ENCODE data around the gene MMEL1. TPM values are rescaled to one million over a fixed set of nuclear protein-coding genes. Genes with fewer than 3 reads are reported as not detected.

Gene MMEL1
- total RNA-seq, 1 donor from 2014 or later, result 3.6 TPM

DNA sequence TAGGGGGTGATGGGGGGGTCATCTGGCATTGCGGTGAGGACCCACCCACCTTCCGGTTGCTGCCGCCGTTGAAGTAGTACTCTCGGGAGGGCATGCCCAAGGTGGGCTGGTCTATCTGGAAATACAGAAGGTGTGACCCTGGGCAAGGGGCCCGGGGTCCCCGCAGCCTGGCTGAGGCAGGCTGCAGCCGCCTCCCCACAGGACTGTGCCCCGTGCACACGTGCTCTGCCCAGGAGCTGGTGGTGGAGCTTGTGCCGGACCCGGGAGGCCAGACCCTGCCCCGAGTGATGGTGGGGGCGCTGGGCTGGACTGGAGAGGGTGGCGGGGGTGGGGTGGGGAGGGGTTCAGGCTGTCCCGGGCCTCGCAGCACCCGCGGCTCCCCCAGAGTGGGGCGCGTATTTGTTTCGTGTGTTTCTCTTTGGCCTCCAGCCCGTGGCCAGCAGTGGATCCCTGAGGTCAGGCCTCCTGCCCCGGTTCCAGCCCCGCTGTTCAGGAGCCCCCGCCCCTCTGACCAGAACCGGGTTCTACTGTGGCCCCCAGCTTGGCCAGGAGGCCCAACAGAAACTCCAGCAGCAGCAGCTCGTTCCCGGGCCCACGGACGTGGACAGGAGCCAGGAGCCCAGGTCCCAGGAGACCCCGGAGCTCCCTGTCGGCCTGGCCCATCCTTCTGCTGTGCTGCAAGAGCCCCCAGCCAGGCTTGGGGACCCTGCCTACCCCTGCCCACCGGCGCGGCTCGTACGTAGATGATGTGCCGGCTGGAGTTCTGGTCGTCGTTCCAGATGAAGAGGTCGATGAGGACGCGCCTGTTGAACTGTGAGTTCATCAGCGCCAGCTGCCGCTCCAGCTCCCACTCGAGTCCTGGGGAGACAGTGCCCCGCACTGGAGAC lies 27.1 kb downstream of the MMEL1 start:
- DNase-seq (ENCODE audit: low read depth in 2 of 2), result no peak

DNA sequence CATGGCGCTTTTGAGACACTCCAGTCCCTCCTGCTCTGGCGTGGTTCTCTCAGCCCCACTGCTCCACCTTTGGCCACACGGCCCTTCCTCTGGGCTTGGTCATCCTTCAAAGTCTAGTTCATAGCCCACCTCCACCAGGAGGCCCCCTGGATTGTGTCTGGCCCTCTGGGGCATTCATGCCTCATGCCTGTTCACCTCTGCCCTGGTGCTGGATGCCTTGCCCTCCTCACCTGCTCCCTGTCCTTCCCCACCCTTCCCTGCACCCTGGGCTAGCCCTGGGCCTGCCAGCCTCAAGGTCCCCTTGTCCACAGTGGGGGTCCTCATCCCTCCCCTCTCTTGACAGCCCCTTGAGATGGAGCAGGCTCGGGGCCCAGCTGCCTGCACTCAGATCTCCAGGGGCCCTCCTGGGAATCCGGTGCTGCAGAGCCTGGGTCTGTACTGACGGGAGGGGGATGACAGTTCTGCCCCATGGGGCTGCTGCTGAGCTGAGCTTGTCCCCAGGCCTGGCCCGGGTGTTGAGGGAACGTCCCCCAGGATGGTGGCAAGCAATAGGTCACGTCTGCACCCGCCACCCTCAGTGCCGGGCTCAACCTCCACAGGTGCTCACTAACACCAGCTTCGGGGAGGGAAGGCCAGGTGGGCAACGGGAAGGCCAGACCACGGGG lies 27.8 kb downstream of the MMEL1 start:
- no peak for DNase-seq (ENCODE audit: low read depth in 2 of 2)

DNA sequence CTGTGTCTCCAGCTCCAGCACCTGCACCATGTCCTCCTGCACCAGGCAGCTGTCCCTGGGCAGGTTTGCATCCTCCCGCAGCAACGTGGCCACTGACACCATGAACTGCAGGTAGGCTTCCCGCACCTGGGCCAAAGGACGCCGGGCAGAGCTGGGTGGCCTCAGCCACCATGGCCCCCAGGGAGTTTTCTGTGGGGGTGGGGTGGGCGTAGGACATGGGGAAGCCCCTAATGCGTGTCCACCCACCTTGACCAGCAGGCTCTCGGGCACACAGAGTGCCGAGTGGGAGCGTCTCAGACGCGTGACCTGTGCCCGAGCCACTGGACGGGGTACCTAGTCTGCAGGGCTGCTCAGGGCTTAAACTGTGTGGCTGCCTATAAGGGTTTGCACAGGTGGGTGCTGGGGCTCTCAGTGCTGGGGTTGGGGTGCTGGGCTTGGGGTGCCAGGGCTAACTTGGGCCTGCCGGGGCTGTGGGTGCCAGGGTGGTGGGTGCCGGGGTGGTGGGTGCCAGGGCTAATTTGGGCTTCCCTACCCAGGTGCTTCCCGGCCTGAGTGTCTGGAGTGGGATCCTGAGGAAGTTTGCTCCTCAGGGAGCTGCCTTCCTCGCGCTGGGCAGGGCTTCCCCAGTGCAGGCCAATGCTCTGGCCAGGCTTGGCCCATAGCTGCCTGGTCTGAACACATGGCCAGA lies 28.5 kb downstream of the MMEL1 start:
- DNase-seq (ENCODE audit: low read depth in 2 of 2), result no peak

DNA sequence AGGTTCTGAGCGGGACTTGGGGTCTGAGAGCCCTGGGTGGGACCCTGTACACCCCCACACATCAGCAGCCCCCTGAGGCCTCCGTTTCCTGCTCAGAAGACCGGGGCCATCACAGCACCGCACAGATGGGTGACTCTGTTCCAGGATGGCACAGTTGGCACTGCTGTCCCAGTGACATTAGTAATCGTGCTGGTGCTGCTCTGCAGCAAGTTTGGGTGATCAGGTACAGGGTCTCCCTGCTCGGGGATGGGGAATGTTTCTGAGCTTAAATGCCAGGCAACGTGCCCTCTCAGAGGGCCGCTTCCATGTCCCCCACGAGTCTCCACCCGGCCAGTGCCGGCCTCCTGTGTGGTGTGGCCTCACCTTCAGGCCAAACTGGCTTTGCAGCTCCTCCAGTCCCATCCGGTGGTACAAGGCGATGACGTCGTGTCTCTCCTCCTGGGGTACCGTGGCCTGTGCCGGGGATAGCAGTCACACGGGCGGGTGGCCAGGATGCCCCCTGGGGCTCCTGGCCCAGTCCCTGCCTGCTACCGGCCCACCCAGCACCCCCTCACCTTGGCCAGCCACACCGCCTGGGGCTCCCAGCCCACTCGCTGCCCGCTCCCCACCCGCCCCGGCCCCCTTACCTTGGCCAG lies 29.2 kb downstream of the MMEL1 start:
- no peak for DNase-seq (ENCODE audit: low read depth in 2 of 2)

DNA sequence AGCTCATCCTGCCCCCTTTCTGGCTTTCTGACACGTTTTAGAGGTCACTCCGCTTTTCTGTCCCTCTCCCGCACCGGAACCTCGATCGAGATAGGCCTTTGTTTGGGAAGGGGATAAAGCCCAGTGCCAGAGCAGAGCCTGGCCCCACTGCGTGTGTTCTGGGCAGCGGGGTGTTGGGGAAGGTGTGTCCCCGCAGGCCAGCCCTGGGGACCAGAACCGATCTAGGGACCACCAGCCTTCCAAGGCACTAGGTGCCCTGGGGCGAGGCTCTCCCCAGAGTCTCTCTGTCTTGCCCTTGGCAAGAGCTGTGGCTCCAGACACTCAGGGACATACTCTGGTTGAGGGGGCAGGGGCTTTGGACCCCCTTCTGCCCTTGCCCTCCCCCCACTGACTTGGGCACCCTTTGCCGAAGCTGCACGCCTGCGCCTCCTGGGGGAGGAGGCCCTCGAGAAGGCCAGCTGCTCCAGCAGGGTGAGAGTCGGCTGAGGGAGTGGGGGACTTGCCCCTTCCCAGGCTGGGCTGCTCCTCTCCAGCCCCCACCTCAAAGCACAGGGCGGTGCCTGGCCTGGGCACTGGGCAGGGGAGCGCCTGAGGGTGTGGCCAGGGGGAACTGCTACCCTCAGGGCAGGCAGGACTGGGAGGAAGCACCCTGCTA lies 29.8 kb downstream of the MMEL1 start:
- no peak for DNase-seq (ENCODE audit: low read depth in 2 of 2)

DNA sequence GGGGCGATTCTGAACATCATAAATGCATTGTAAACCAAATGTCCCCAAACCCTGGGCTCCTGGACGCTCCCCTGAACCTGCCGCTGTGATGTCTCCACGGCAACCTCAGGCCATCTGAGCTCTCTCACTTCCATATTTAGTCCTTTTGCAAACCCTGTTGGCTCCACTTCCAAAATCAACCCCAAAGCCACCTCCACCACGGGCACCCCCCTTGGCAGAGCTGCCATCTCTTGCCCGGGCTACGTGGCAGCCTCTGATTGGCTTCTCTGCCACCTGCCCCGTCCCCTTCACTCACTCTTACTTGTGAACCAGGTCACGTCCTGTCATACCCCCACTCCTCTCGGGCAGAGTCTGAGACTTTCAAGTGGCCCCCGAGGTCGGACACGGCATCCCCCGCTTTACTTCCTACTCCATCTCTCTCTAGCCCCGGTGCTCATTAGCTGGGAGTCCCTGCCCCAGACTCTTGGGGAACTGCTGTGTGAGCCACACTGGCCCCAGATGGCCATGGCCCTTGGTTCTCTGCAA lies 30.4 kb downstream of the MMEL1 start:
- no peak for DNase-seq (ENCODE audit: low read depth in 2 of 2)

DNA sequence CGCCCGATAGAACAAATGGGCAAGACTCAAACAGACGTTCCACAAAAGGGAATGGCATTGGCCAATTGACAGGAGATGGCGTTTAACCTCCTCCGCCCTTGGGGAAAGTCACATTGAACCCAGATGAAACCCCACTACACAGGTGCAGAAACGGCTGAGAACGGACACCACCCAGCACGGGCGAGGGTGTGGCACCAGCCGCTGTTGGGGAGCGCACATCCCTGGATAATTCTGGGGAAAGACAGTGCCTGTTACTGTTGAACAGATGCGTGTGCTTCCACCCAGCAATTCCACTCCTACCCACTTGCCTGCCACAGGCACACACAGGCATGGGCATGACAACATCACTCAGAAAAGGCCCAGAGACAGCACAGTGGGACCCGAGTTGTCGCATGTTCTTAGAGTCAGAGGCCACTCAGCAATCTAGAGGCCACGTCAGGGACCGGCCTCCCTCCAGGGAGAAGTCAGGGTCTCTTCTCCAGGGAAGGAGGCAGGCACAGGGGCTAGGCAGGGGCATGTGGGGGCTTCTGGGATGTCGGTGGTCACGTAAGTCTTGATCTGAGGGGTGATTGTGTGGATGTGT lies 31.0 kb downstream of the MMEL1 start:
- DNase-seq (ENCODE audit: low read depth in 2 of 2), result no peak

DNA sequence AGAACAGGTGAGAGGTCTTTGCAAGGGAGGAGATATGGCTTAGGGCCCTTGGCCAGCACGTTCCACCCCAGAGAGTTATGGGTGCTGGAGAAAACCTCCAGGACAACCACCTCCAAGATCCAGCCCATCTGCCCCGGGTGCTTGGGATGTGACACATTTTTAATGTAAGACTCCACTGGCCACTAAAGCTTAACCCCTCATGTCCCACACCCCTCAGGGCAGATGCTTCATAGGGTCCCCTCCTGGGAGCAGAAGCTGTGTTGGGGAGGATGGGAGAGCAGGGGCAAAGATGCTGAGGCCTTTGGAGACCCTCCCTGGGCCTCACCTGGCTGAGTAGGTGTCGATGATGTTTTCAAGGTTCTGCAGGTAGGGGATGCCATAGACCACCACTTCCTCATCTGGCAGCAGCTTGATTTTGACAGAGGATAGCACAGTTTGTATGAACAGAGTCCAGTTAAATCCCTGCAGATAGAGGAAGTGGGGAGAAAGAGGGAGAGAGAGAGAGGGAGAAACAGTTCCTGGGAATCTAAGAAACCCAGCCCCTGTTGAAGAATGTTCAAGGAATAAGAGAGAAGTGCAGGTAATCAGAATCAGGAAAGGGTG lies 34.4 kb downstream of the MMEL1 start:
- no peak for DNase-seq (ENCODE audit: low read depth in 2 of 2)

DNA sequence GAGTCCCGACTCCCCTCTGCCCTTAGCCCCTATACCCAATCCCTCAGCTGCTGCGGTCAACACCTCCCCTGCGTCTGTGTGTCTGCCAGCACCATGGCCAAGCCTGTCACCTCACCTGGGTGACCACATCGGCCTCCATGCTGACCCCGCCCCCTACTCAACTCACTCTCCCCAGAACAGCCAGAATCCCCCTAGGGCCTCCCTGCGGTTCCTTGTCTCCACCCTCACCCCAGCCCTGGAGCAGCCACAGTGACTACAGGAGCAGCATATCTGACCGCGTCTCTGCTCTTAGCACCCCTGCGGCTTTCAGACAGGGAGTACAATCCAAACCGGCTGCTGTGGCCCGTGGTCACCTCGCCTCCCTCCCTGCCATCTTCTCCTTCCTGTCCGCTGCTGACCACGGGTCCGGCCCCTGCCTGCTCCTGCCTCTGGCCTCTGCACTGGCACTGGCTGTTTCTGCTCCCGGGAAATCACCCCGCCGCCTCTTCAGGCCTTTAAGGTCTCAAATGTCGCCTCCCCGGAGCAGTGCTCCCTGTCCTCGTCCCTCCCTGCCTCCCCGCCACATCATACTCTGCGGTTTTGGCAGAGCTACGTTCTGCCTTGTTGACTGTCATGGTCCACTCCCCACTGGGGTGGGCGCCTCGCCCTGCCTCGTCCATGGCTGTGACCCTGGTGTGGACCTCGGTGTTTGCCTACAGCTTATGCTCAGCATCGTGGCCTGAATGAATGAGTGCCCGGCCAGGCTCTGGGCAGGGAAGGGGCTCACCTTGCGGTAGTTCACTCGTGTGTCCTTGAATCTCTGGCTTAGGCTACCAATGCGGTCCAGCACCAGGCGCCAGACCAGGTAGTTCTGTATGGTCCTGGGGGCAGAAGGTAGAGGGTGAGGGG lies 35.1 kb downstream of the MMEL1 start:
- DNase-seq (ENCODE audit: low read depth in 2 of 2), result no peak

DNA sequence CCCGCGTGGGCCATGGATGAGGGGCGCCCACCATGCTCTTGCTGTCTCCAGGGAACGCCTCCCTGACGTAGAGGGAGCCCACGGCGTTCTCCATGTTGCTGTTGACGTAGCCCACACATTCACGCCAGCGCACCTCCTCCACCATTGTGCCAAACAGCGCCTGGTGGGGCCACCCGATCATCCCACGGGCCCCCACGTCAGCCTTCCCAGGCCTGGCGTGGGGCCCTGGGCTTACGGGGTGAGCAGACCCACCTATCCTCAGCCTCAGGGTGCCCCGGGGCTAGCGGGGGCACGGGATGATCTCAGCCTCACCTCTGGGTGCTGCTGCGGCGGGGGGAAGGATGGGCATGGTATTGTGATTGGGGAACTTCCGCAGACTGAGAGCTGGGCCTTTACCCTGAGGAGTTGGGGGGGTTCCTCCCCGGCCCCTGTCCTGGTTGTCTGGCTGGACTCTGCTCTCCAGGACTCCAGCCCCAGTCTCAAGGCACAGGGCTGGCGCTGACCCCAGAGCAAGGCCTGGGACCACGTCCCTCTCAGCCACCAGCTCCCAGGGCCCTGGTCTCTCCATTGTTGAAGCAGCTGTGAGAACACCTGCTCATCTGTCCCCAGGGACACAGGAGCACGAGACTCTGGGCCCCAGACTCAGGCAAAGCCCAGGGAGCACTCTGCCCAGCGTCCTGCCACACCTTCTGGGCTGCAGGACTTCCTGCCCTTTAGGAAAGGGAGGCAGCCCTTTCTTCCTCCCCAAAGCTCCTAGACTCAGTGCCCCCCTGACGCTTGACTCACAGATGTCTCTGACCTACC lies 36.1 kb downstream of the MMEL1 start:
- no peak for DNase-seq (ENCODE audit: low read depth in 2 of 2)

DNA sequence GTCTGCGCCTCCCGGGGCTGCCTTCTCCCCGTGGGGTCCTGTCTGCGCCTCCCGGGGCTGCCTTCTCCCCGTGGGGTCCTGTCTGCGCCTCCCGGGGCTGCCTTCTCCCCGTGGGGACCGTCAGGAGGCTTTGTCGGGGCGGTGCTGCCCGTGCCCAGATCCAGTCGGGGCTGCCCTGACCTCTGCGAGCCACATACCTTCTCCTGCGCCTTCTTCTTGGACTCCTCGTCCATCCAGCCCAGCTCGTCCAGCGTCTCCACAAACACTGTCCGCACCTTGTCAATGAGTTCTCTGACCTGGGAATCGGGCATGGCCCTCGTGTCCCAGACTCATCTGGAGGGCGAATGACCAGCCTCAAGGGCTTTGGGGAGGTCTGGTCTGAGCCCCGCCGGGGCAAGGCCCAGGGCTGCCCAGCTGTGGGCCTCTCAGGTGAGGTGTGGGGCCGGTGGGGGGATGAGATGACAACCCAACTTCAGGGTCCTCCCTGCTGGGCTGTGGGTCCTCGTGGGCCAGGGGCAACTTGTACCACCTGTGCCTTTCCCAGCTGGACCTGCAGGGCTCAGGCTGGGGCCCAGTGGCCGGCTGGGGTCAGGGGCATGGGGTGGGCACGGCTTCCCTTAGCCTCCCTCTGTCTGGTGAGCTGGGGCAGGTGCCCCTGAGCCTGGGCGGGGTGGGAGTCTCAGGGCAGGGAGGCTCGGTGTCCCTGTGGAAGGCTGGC lies 36.8 kb downstream of the MMEL1 start:
- DNase-seq (ENCODE audit: low read depth in 2 of 2), result no peak

DNA sequence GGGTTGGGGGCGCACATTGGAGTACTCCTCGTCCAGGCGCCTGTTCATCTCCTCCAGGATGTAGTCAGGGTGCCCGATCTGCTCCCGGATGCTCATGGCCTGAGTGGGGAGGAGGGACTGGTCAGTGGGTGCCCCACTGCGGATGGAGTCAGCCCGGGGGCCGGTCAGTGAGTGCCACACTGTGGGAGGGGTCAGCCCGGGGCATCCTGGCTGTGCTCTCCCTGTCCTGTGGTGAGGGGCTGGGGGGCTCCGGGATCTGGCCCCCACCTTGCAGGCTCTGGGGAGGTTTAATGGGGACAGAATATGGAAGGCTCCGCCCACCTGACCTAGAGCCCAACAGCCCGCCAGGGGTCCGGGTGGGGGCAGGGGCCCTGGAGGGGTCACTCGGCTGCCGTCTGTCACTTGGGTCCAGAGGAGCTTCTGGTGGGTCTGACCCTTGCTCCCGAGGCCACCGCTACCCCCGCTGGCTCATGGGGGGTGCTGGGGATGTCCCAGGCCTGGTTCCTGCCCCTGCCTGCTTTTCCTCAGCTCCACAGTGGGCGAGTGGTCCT lies 37.5 kb downstream of the MMEL1 start:
- no peak for DNase-seq (ENCODE audit: low read depth in 2 of 2)

DNA sequence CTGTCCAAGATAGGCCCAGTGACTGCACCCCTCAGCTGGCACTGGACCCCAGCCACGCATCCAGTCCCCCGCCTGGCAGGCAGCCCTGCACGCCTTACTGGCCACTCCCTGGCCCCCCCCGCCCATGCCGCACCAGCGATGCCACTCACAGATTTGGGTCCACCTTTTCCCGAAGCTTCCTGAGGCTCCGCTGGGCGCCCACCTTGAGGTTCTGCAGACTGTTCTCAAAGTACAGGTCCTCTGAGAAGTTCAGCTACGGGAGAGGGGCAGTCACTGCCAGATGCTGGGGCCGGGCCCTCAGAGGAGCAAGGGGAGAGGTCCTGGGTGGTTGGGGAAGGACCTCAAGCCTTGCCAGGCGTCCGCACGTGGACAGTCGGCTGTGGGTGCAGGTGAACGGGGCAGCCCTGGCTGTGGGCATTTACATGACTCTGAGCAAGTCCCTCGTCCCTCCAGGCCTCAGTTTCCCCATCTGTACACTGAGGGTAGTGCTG lies 38.1 kb downstream of the MMEL1 start:
- DNase-seq (ENCODE audit: low read depth in 2 of 2), result no peak

DNA sequence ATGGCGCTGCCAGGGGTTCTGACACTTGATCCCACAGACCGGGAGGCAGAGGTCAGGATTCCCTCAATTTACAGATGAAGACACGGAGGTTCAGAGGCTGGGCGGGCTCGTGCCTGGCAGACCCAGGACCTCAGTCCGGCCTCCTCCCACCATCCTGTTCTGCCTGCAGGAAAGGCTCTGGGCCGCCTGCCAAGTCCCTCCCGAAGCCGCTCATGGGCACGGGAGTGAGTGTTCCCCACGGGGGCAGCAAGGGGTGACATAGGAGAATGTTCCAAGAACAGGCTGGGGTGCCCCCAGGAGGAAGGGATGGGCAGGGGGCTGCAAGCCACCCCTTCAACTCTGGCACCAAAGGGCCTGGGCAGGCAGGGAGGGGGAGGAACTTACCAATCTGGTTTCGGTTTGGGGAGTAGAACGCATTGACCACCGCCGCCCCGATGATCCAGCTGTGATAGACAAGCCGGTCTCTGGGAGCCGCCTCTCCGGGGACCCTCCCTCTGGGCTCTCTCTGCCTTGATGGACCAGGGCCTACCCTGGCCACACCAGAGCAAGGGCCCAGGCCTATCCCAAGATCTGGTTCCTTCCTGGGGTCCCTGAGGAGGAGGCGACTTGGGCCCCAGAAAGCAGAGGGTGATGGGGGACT lies 38.7 kb downstream of the MMEL1 start:
- DNase-seq (ENCODE audit: low read depth in 2 of 2), result peak in 1 of 2 donors; percentile 65

DNA sequence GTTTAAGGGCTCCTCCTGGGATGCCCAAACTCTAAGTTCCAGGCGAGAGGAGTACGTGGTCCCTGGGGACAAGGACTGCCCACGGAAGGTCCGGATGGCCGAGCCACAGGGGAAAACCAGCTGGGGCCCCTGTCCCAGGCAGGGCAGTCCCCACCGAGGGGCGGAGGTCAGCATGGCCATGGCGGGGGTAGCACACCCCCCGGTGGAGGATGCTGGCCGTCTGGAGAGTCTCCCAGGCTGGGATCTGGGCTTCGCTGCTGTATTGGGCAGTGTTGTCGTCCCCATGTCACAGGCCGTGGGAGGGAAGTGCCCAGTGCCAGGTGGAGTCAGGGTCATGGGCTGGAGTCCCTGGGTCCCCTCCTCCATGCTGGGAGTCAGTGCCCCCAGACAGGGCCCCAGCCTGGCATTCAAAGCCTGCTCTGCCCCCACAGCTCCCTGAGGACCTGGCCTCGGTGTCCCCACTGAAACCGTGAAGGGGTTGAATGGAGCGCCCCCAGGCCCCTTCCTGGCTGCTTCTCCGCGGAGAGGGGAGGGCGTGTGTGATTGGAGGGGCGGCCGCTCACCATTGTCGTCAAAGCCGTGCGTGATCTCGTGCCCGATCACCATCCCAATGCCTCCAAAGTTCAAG lies 39.5 kb downstream of the MMEL1 start:
- no peak for DNase-seq (ENCODE audit: low read depth in 2 of 2)

DNA sequence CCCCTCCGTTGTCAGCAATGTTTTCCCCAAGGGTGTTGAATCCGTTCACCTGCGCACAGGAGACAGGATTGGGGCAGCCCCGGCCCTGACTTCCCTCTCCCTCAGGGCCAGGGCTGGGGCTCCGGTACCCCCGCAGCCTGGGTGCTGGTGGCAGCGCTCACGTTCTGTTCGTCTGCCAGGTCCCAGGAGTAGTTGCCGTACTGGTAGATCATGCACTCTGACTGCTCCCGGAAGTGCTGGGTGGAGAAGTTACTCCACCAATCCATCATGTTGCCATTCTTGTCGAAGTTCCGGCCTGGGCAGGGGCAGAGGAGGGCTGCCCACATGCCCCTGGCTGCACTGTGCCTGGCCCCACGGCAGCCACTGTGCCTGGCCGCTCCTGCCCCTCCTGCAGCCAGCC lies 40.1 kb downstream of the MMEL1 start:
- no peak for DNase-seq (ENCODE audit: low read depth in 2 of 2)

Data from dermis microvascular lymphatic vessel endothelial cell (primary cell).